Hair follicular keratinocyte (primary cell): ENCODE results near the gene ASCL4. TPM values are rescaled to one million over a fixed set of nuclear protein-coding genes. Genes with fewer than 3 reads are reported as not detected.

Experiments used
- total RNA-seq: library from RNA; depleted of rRNA; stranded (reverse); fragments of >200 nt; gene quantifications from 2 replicates; pipeline ENCODE4 v1.2.3, GENCODE V29; 2015

Gene ASCL4, protein sequence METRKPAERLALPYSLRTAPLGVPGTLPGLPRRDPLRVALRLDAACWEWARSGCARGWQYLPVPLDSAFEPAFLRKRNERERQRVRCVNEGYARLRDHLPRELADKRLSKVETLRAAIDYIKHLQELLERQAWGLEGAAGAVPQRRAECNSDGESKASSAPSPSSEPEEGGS
- not detected in 2 replicates for total RNA-seq

GRCh38 chr12:107774349-107775029 is at the start of gene ASCL4:
ASCL4 (plus strand) TSS chr12:107774704; CDS start chr12:107775219, 515 bp downstream.

GRCh38 chr12:107760809-107761501 is 13.5 kb upstream of the ASCL4 start, which contains the start of gene PRDM4:
PRDM4 (minus strand) TSS chr12:107761137; CDS start chr12:107760515, 622 bp downstream.

Other genes with a start within 250 kb of the ASCL4 start
- gene PWP1, start 88.9 kb upstream of the ASCL4 start, total RNA-seq, result 73.7 and 141 TPM in 2 replicates
- 20.7 and 22.4 TPM in 2 replicates for gene PRDM4, start 13.6 kb upstream of the ASCL4 start, total RNA-seq